ENCODE data around the gene MSI2.

Gene MSI2

GRCh38 chr17:57302690-57303465, 46.6 kb downstream of the MSI2 start:
- H3K27ac ChIP-seq (ENCODE audit: low read length): no peak overlapping the region
- WGBS (ENCODE audit: insufficient coverage, insufficient read length): no CpG with 5 or more reads among the region's 10 CpGs
- H3K4me1 ChIP-seq (ENCODE audit: control insufficient read depth, insufficient read depth, low read length): peaks cover 3% of the 10 kb centered on the region; the same call in 1 of the 2 replicates
- no peak for DNase-seq (ENCODE audit: low read depth, low spot score)
- no peaks in the 10 kb centered on the region for H3K36me3 ChIP-seq (ENCODE audit: control insufficient read depth, insufficient read depth, low read length)
- no peaks in the 10 kb centered on the region for H3K27me3 ChIP-seq (ENCODE audit: control insufficient read depth, insufficient read depth, low read length)
- H3K9me3 ChIP-seq (ENCODE audit: control insufficient read depth, insufficient read depth, low read length): no peaks in the 10 kb centered on the region
- H3K4me3 ChIP-seq (ENCODE audit: low read length): no peak overlapping the region

GRCh38 chr17:57305144-57305728, 48.9 kb downstream of the MSI2 start:
- no peak overlapping the region for H3K4me3 ChIP-seq (ENCODE audit: low read length)
- no peaks in the 10 kb centered on the region for H3K36me3 ChIP-seq (ENCODE audit: control insufficient read depth, insufficient read depth, low read length)
- H3K9me3 ChIP-seq (ENCODE audit: control insufficient read depth, insufficient read depth, low read length): no peaks in the 10 kb centered on the region
- peaks cover 3% of the 10 kb centered on the region for H3K4me1 ChIP-seq (ENCODE audit: control insufficient read depth, insufficient read depth, low read length)
- H3K27me3 ChIP-seq (ENCODE audit: control insufficient read depth, insufficient read depth, low read length): no peaks in the 10 kb centered on the region
- H3K27ac ChIP-seq (ENCODE audit: low read length): no peak overlapping the region
- DNase-seq (ENCODE audit: low read depth, low spot score): no peak
- no CpG with 5 or more reads among the region's 13 CpGs for whole genome bisulfite sequencing (ENCODE audit: insufficient coverage, insufficient read length)

- Histone ChIP-seq H3K27me3 (ENCODE audit: control insufficient read depth, insufficient read depth, low read length) (no peaks in the 10 kb centered on the region), H3K4me1 (ENCODE audit: control insufficient read depth, insufficient read depth, low read length) (peaks cover 4% of the 10 kb centered on the region), H3K27ac (ENCODE audit: low read length) (no peak overlapping the region), H3K36me3 (ENCODE audit: control insufficient read depth, insufficient read depth, low read length) (no peaks in the 10 kb centered on the region), H3K9me3 (ENCODE audit: control insufficient read depth, insufficient read depth, low read length) (no peaks in the 10 kb centered on the region), H3K4me3 (ENCODE audit: low read length) (no peak overlapping the region)
- WGBS (ENCODE audit: insufficient coverage, insufficient read length): no CpG with 5 or more reads among the region's 5 CpGs
- DNase-seq (ENCODE audit: low read depth, low spot score): no peak
Measured at GRCh38 chr17:57305908-57306504, 49.7 kb downstream of the MSI2 start.

- Histone ChIP-seq H3K4me1 (ENCODE audit: control insufficient read depth, insufficient read depth, low read length) (peaks cover 10% of the 10 kb centered on the region), H3K36me3 (ENCODE audit: control insufficient read depth, insufficient read depth, low read length) (no peaks in the 10 kb centered on the region), H3K9me3 (ENCODE audit: control insufficient read depth, insufficient read depth, low read length) (no peaks in the 10 kb centered on the region), H3K27me3 (ENCODE audit: control insufficient read depth, insufficient read depth, low read length) (no peaks in the 10 kb centered on the region), H3K4me3 (ENCODE audit: low read length) (no peak overlapping the region), H3K27ac (ENCODE audit: low read length) (no peak overlapping the region)
- no CpG with 5 or more reads among the region's 5 CpGs for WGBS (ENCODE audit: insufficient coverage, insufficient read length)
- no peak for DNase-seq (ENCODE audit: low read depth, low spot score)
Measured at GRCh38 chr17:57308543-57309186, 52.3 kb downstream of the MSI2 start.

GRCh38 chr17:57309479-57309878, 53.2 kb downstream of the MSI2 start:
- Histone ChIP-seq H3K9me3 (ENCODE audit: control insufficient read depth, insufficient read depth, low read length) (no peaks in the 10 kb centered on the region), H3K36me3 (ENCODE audit: control insufficient read depth, insufficient read depth, low read length) (no peaks in the 10 kb centered on the region), H3K4me1 (ENCODE audit: control insufficient read depth, insufficient read depth, low read length) (peaks cover 11% of the 10 kb centered on the region), H3K27me3 (ENCODE audit: control insufficient read depth, insufficient read depth, low read length) (no peaks in the 10 kb centered on the region), H3K27ac (ENCODE audit: low read length) (no peak overlapping the region), H3K4me3 (ENCODE audit: low read length) (no peak overlapping the region)
- DNase-seq (ENCODE audit: low read depth, low spot score): no peak
- 100% methylated on average over 1 of the region's 7 CpGs for WGBS (ENCODE audit: insufficient coverage, insufficient read length)

- no peaks in the 10 kb centered on the region for H3K27me3 ChIP-seq (ENCODE audit: control insufficient read depth, insufficient read depth, low read length)
- no peak overlapping the region for H3K27ac ChIP-seq (ENCODE audit: low read length)
- H3K36me3 ChIP-seq (ENCODE audit: control insufficient read depth, insufficient read depth, low read length): no peaks in the 10 kb centered on the region
- H3K9me3 ChIP-seq (ENCODE audit: control insufficient read depth, insufficient read depth, low read length): no peaks in the 10 kb centered on the region
- WGBS (ENCODE audit: insufficient coverage, insufficient read length): no CpG with 5 or more reads among the region's 10 CpGs
- H3K4me3 ChIP-seq (ENCODE audit: low read length): no peak overlapping the region
- no peak for DNase-seq (ENCODE audit: low read depth, low spot score)
- H3K4me1 ChIP-seq (ENCODE audit: control insufficient read depth, insufficient read depth, low read length): peaks cover 11% of the 10 kb centered on the region
Measured at GRCh38 chr17:57311281-57312216, 55.2 kb downstream of the MSI2 start.

- no peaks in the 10 kb centered on the region for H3K27me3 ChIP-seq (ENCODE audit: control insufficient read depth, insufficient read depth, low read length)
- no peak overlapping the region for H3K4me3 ChIP-seq (ENCODE audit: low read length)
- no peak for DNase-seq (ENCODE audit: low read depth, low spot score)
- H3K4me1 ChIP-seq (ENCODE audit: control insufficient read depth, insufficient read depth, low read length): peaks cover 13% of the 10 kb centered on the region
- no CpG with 5 or more reads among the region's 2 CpGs for WGBS (ENCODE audit: insufficient coverage, insufficient read length)
- H3K27ac ChIP-seq (ENCODE audit: low read length): no peak overlapping the region
- no peaks in the 10 kb centered on the region for H3K36me3 ChIP-seq (ENCODE audit: control insufficient read depth, insufficient read depth, low read length)
- H3K9me3 ChIP-seq (ENCODE audit: control insufficient read depth, insufficient read depth, low read length): no peaks in the 10 kb centered on the region
Measured at GRCh38 chr17:57312242-57312641, 55.9 kb downstream of the MSI2 start.

GRCh38 chr17:57313097-57313835, 56.9 kb downstream of the MSI2 start:
- no CpG with 5 or more reads among the region's 12 CpGs for WGBS (ENCODE audit: insufficient coverage, insufficient read length)
- H3K9me3 ChIP-seq (ENCODE audit: control insufficient read depth, insufficient read depth, low read length): no peaks in the 10 kb centered on the region
- H3K36me3 ChIP-seq (ENCODE audit: control insufficient read depth, insufficient read depth, low read length): no peaks in the 10 kb centered on the region
- DNase-seq (ENCODE audit: low read depth, low spot score): no peak
- peaks cover 13% of the 10 kb centered on the region for H3K4me1 ChIP-seq (ENCODE audit: control insufficient read depth, insufficient read depth, low read length)
- peak overlapping the region; percentile 44 for H3K27ac ChIP-seq (ENCODE audit: low read length)
- no peaks in the 10 kb centered on the region for H3K27me3 ChIP-seq (ENCODE audit: control insufficient read depth, insufficient read depth, low read length)
- H3K4me3 ChIP-seq (ENCODE audit: low read length): no peak overlapping the region

GRCh38 chr17:57315061-57316015, 59.0 kb downstream of the MSI2 start:
- WGBS (ENCODE audit: insufficient coverage, insufficient read length): no CpG with 5 or more reads among the region's 16 CpGs
- Histone ChIP-seq H3K27ac (ENCODE audit: low read length) (no peak overlapping the region), H3K9me3 (ENCODE audit: control insufficient read depth, insufficient read depth, low read length) (no peaks in the 10 kb centered on the region), H3K4me3 (ENCODE audit: low read length) (no peak overlapping the region), H3K36me3 (ENCODE audit: control insufficient read depth, insufficient read depth, low read length) (no peaks in the 10 kb centered on the region), H3K4me1 (ENCODE audit: control insufficient read depth, insufficient read depth, low read length) (peaks cover 13% of the 10 kb centered on the region), H3K27me3 (ENCODE audit: control insufficient read depth, insufficient read depth, low read length) (no peaks in the 10 kb centered on the region)
- DNase-seq (ENCODE audit: low read depth, low spot score): no peak
